NCI-H748 (cell line): ENCODE results near the gene ZNF41.

ENCODE experiments used
- DNase-seq: peaks from one replicate; lab custom pipeline; 2025; ENCODE audit not compliant: unreplicated experiment; lab: John Stamatoyannopoulos, UW

ZNF41 gene

DNA sequence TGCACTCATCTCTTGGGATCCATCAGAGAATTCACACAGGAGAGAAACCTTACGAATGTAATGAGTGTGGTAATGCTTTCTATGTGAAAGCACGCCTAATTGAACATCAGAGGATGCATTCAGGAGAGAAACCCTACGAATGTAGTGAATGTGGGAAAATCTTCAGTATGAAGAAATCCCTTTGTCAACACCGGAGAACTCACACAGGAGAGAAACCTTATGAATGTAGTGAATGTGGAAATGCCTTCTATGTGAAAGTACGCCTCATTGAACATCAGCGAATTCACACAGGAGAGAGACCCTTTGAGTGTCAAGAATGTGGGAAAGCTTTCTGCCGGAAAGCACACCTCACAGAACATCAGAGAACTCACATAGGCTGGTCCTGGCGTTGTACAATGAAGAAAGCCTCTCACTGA, 69.8 kb downstream of the ZNF41 start:
- no peak for DNase-seq
